ENCODE results near the gene UBASH3A. TPM values are rescaled to one million over a fixed set of nuclear protein-coding genes. Genes with fewer than 3 reads are reported as not detected.

UBASH3A gene
- polyA plus RNA-seq, 1 donor (not counting 4 experiments of a cell fraction or from before 2014, with no cell fraction given), result not detected

DNA sequence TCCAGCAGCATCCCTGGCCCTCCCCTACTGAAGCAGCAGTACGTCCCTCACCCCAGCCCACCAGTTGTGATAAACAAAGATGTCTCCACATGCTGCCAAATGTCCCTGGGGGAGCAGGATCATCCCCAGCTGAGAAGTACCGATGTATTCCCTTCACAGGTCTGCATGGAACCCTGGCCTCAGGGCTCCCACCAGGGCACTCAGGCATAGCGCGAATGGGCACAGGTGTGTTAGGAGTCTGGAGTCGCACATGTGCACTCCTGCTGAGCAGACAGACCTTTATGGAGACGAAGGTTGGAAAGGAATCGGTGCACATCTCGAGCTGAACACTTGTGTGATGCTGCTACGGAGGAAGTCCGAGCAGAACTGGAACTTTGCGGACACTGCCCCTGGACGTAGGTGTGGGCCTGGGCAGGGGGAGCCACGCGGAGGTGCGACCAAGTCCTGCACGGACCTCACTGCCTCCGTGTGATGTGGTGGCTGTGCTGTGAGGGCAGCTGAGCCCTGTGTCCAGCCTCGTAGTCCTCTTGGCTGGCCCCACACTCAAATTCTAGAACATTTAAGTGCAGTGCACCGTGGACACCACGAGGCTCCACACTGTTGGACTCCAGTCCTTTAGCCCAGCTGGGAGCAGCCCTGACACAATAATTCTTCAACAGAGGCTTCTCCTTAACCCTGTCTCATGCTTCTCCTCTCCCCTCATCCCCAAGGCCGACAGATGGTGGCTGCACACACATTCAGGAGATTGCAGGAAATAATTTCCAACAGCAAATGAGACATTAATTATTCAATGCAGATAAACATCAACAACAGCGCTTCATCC, 48.9 kb downstream of the UBASH3A start:
- Histone ChIP-seq H3K9me1 (ENCODE audit: control insufficient read depth, extremely low read depth, insufficient read depth, low read length) (no peaks in the 10 kb centered on the region), H3K9me3 (ENCODE audit: control insufficient read depth, low read depth, low read length) (no peaks in the 10 kb centered on the region), H3K4me2 (ENCODE audit: control insufficient read depth, extremely low read depth, insufficient read depth, low read depth, low read length) (no peak overlapping the region), H3K4me3 (ENCODE audit: control insufficient read depth in 2 of 3, extremely low read depth in 1 of 3, insufficient read depth in 2 of 3, low read depth in 1 of 3, low read length in 3 of 3) (no peak overlapping the region), H3K4me1 (ENCODE audit: control insufficient read depth, extremely low read depth, insufficient read depth, low read length) (no peaks in the 10 kb centered on the region), H3K79me2 (ENCODE audit: control insufficient read depth, insufficient read depth, low read length) (no peaks in the 10 kb centered on the region), H4K20me1 (ENCODE audit: control insufficient read depth, extremely low read depth, insufficient read depth, low read length) (no peaks in the 10 kb centered on the region), H3K9ac (ENCODE audit: control insufficient read depth, extremely low read depth, insufficient read depth, low read length) (no peak overlapping the region), H3K36me3 (ENCODE audit: control insufficient read depth in 2 of 2, extremely low read depth in 1 of 2, insufficient read depth in 2 of 2, low read length in 2 of 2) (no peaks in the 10 kb centered on the region), H2AFZ (ENCODE audit: control insufficient read depth, low read length) (no peak overlapping the region), H3K27ac (ENCODE audit: control insufficient read depth, insufficient read depth, low read length) (no peak overlapping the region), H3K27me3 (ENCODE audit: control insufficient read depth, extremely low read depth, insufficient read depth, low read length) (no peaks in the 10 kb centered on the region)
- FAIRE-seq, result no peak
- dilution Hi-C loops (cut with MboI; ENCODE audit: extremely low pct_ligation_motif_present, low sequenced_read_pairs), result no loop called here
- no peak for DNase-seq (ENCODE audit: low read depth, low spot score)
- TF ChIP-seq, protein P1, sequence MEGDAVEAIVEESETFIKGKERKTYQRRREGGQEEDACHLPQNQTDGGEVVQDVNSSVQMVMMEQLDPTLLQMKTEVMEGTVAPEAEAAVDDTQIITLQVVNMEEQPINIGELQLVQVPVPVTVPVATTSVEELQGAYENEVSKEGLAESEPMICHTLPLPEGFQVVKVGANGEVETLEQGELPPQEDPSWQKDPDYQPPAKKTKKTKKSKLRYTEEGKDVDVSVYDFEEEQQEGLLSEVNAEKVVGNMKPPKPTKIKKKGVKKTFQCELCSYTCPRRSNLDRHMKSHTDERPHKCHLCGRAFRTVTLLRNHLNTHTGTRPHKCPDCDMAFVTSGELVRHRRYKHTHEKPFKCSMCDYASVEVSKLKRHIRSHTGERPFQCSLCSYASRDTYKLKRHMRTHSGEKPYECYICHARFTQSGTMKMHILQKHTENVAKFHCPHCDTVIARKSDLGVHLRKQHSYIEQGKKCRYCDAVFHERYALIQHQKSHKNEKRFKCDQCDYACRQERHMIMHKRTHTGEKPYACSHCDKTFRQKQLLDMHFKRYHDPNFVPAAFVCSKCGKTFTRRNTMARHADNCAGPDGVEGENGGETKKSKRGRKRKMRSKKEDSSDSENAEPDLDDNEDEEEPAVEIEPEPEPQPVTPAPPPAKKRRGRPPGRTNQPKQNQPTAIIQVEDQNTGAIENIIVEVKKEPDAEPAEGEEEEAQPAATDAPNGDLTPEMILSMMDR (optimal IDR thresholded peaks at IDR 0.05 in 1 of 3, IDR thresholded peaks at IDR 0.05 in 1 of 3, conservative IDR thresholded peaks at IDR 0.05 in 1 of 3; ENCODE audit: extremely low read depth in 1 of 3, insufficient read depth in 2 of 3, low read length in 3 of 3), result no peak
- TF ChIP-seq EZH2 (IDR thresholded peaks at IDR 0.05; ENCODE audit: low read length), result no peak

DNA sequence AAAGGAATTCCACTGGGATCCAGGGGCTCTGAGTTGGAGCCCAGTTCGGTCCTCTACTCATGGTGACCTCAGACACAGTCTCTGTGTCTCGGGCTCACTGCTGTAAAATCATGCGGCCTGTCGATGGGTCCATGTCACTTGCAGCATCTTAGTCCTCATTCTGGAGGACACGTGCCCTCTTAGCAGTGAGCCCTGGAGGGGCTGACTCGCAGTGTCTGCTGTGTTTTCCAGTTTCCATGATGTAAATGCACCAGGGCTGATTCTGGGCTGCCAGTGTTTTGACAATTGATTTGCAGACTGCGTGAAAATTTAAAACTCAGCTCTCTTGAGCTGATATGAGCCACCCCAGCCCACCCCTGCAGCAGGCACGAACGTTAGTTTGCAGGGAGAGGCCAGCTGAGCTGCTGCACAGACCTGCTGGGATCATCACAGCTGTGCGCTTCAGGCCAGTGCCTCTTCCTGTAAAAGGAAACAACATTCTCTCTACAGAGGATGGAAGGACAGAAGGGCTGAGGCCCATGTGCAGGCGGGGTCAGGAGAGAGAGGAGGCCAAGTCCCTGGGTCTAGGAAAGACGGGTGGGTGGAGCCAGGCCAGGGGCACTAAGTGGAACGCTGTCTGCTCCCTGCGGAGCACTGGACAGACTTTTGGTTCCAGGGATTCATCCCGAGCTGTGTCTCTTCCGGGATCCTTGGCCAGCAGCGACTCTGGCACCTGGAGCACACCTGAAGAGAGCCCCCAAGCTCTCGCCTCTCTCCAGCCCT, 49.7 kb downstream of the UBASH3A start:
- H3K4me3 ChIP-seq (ENCODE audit: control insufficient read depth in 2 of 3, extremely low read depth in 1 of 3, insufficient read depth in 2 of 3, low read depth in 1 of 3, low read length in 3 of 3), result no peak overlapping the region
- H3K27me3 ChIP-seq (ENCODE audit: control insufficient read depth, extremely low read depth, insufficient read depth, low read length), result no peaks in the 10 kb centered on the region
- no peaks in the 10 kb centered on the region for H3K36me3 ChIP-seq (ENCODE audit: control insufficient read depth in 2 of 2, extremely low read depth in 1 of 2, insufficient read depth in 2 of 2, low read length in 2 of 2)
- H3K4me1 ChIP-seq (ENCODE audit: control insufficient read depth, extremely low read depth, insufficient read depth, low read length), result no peaks in the 10 kb centered on the region
- DNase-seq (ENCODE audit: low read depth, low spot score) (no peak), FAIRE-seq (no peak)
- no peaks in the 10 kb centered on the region for H3K79me2 ChIP-seq (ENCODE audit: control insufficient read depth, insufficient read depth, low read length)
- H3K9ac ChIP-seq (ENCODE audit: control insufficient read depth, extremely low read depth, insufficient read depth, low read length), result no peak overlapping the region
- TF ChIP-seq EZH2 (IDR thresholded peaks at IDR 0.05; ENCODE audit: low read length), result no peak
- TF ChIP-seq, protein P1 (optimal IDR thresholded peaks at IDR 0.05 in 1 of 3, IDR thresholded peaks at IDR 0.05 in 1 of 3, conservative IDR thresholded peaks at IDR 0.05 in 1 of 3; ENCODE audit: extremely low read depth in 1 of 3, insufficient read depth in 2 of 3, low read length in 3 of 3), result no peak
- no peaks in the 10 kb centered on the region for H3K9me1 ChIP-seq (ENCODE audit: control insufficient read depth, extremely low read depth, insufficient read depth, low read length)
- H3K4me2 ChIP-seq (ENCODE audit: control insufficient read depth, extremely low read depth, insufficient read depth, low read depth, low read length), result no peak overlapping the region
- no peak overlapping the region for H2AFZ ChIP-seq (ENCODE audit: control insufficient read depth, low read length)
- no peak overlapping the region for H3K27ac ChIP-seq (ENCODE audit: control insufficient read depth, insufficient read depth, low read length)
- dilution Hi-C loops (cut with MboI; ENCODE audit: extremely low pct_ligation_motif_present, low sequenced_read_pairs), result no loop called here
- H4K20me1 ChIP-seq (ENCODE audit: control insufficient read depth, extremely low read depth, insufficient read depth, low read length), result no peaks in the 10 kb centered on the region
- no peaks in the 10 kb centered on the region for H3K9me3 ChIP-seq (ENCODE audit: control insufficient read depth, low read depth, low read length)
